Measurements from ENCODE around the gene PDZK1.

DNA sequence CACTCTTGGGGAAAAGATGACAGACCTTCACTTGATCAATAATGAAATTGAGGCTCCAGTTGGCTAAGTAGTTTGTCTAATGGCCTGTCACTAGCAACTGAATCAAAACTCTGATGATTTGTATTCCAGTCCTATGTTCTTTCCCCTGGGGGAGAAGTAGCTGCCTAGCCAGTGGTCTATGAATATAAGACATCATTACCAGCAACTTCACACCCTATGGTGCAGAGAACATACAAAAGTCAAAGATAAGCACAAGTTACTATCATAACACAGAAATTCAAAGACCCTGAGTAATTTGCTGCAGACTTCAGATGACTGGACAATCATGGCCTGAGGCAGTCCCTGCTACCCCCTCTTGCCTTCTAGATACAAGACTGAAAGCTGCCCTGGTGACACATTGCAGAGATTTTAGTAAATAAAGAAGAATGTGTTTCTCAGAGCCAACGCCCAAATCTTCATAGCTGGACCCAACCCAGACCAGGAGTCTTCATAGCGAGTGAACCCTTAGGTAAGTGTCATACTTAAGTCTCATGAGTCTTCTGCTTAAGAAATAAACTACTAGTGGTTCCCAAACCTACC lies 993 bp downstream of the PDZK1 start:
- TF ChIP-seq, protein P1, sequence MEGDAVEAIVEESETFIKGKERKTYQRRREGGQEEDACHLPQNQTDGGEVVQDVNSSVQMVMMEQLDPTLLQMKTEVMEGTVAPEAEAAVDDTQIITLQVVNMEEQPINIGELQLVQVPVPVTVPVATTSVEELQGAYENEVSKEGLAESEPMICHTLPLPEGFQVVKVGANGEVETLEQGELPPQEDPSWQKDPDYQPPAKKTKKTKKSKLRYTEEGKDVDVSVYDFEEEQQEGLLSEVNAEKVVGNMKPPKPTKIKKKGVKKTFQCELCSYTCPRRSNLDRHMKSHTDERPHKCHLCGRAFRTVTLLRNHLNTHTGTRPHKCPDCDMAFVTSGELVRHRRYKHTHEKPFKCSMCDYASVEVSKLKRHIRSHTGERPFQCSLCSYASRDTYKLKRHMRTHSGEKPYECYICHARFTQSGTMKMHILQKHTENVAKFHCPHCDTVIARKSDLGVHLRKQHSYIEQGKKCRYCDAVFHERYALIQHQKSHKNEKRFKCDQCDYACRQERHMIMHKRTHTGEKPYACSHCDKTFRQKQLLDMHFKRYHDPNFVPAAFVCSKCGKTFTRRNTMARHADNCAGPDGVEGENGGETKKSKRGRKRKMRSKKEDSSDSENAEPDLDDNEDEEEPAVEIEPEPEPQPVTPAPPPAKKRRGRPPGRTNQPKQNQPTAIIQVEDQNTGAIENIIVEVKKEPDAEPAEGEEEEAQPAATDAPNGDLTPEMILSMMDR (IDR thresholded peaks at IDR 0.05), result no peak
- no peak for TF ChIP-seq POLR2A (IDR thresholded peaks at IDR 0.05)

Data from testis (tissue), 2 donors.